ENCODE measurements around the gene GRM5. TPM values are rescaled to one million over a fixed set of nuclear protein-coding genes. Genes with fewer than 3 reads are reported as not detected.

Gene GRM5
- total RNA-seq, 1 experiment from 2014 or later: 0.03 TPM

DNA sequence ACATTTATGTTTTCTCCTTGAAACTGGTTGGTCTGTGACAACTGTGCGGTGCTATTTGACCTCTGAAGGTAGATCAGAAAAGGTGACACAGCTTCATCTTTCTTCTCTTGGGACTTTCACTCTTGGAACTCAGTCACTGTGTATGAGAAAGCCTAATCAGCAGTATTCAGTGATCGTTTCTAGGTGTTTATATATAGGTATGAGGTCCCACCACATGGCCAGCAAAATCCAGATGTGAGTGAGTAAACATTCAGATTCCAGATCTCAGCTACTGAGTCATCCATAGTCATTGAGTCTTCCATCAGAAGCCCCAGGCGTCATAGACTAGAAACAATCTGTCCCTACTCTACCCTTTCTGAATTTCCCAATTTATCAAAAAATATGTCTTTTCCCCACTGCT lies 610.9 kb downstream of the GRM5 start:
- Histone ChIP-seq H3K27ac (ENCODE audit: low read length) (no peak overlapping the region), H3K4me3 (ENCODE audit: low read depth in 2 of 2, low read length in 2 of 2) (no peak overlapping the region), H3K36me3 (ENCODE audit: control insufficient read depth, insufficient read depth, low read length) (no peaks in the 10 kb centered on the region), H3K27me3 (ENCODE audit: control insufficient read depth, insufficient read depth, low read length) (no peaks in the 10 kb centered on the region; the same call in 1 of the 2 replicates), H3K9me3 (ENCODE audit: control insufficient read depth, insufficient read depth, low read depth, low read length) (no peaks in the 10 kb centered on the region), H3K4me1 (ENCODE audit: control insufficient read depth, insufficient read depth, low read length) (no peaks in the 10 kb centered on the region)
- intact Hi-C loops (cut with micrococcal nuclease; ENCODE audit: unreplicated experiment): no loop called here
- no peak for TF ChIP-seq SIN3A (IDR thresholded peaks at IDR 0.05; ENCODE audit: borderline replicate concordance, insufficient read depth, low read depth, low read length)
- TF ChIP-seq POLR2AphosphoS5 (IDR thresholded peaks at IDR 0.05; ENCODE audit: low read depth, low read length): no peak
- no peak for TF ChIP-seq TCF7L2 (IDR thresholded peaks at IDR 0.05; ENCODE audit: low read depth, low read length)
- no peak for TF ChIP-seq CTCF (IDR thresholded peaks at IDR 0.05)
- TF ChIP-seq, protein P1, sequence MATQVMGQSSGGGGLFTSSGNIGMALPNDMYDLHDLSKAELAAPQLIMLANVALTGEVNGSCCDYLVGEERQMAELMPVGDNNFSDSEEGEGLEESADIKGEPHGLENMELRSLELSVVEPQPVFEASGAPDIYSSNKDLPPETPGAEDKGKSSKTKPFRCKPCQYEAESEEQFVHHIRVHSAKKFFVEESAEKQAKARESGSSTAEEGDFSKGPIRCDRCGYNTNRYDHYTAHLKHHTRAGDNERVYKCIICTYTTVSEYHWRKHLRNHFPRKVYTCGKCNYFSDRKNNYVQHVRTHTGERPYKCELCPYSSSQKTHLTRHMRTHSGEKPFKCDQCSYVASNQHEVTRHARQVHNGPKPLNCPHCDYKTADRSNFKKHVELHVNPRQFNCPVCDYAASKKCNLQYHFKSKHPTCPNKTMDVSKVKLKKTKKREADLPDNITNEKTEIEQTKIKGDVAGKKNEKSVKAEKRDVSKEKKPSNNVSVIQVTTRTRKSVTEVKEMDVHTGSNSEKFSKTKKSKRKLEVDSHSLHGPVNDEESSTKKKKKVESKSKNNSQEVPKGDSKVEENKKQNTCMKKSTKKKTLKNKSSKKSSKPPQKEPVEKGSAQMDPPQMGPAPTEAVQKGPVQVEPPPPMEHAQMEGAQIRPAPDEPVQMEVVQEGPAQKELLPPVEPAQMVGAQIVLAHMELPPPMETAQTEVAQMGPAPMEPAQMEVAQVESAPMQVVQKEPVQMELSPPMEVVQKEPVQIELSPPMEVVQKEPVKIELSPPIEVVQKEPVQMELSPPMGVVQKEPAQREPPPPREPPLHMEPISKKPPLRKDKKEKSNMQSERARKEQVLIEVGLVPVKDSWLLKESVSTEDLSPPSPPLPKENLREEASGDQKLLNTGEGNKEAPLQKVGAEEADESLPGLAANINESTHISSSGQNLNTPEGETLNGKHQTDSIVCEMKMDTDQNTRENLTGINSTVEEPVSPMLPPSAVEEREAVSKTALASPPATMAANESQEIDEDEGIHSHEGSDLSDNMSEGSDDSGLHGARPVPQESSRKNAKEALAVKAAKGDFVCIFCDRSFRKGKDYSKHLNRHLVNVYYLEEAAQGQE (IDR thresholded peaks at IDR 0.05; ENCODE audit: insufficient read depth in 1 of 2, low read depth in 2 of 2, low read length in 1 of 2): no peak
- ChIA-PET POLR2A (no interaction called here), CTCF (interaction anchor here (0.6 kb wide), 1 partner anchor 22 kb away, joined by 3 read pairs; no protein-coding TSS in a partner anchor)
- DNase-seq (ENCODE audit: low read depth, low spot score) (no peak), ATAC-seq (no peak)
- in situ Hi-C loops (cut with HindIII; ENCODE audit: low pct_unique_long_range_greater_than_20kb, low sequenced_read_pairs): no loop called here
- no TSS peak for BruUV-seq (replicated peaks)

Other genes starting within 250 kb of the GRM5 start
- not detected for gene TYR, start 111.9 kb upstream of the GRM5 start, total RNA-seq (2021; ENCODE audit: unreplicated experiment)

All from Panc1 (cell line).